ENCODE measurements around the gene C1orf35. TPM values are rescaled to one million over a fixed set of nuclear protein-coding genes. Genes with fewer than 3 reads are reported as not detected.

Gene C1orf35
- total RNA-seq, 1 donor from 2014 or later = 20.2 TPM

DNA sequence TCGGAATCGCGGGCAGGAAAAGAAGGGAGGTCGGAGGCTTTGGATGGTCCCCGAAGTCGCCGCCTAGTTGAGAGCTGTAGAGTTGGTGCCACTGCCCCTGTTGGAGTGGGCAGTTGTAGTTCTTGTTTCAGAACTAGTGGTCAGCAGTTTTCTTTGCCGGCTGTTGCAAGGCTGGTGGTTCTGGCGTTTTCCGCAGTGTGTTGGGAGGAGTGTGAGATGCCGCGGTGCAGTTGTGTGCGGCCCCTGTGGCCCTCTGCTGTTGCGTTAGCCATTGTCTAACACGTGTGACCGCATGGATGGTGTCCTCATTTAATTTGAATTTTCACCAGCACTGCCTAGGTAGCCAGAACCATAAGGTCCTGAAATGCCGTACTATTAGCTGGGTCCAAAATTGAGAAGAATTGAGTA lies 19.2 kb downstream of the C1orf35 start:
- H3K27ac Mint-ChIP-seq = peak overlapping the region; percentile 100
- H3K9me3 Mint-ChIP-seq (ENCODE audit: low read depth) = no peaks in the 10 kb centered on the region
- DNase-seq (ENCODE audit: low spot score, unreplicated experiment) = no peak
- peak overlapping the region; percentile 100 for H3K4me3 Mint-ChIP-seq (ENCODE audit: low read depth)
- TF ChIP-seq, protein P1, sequence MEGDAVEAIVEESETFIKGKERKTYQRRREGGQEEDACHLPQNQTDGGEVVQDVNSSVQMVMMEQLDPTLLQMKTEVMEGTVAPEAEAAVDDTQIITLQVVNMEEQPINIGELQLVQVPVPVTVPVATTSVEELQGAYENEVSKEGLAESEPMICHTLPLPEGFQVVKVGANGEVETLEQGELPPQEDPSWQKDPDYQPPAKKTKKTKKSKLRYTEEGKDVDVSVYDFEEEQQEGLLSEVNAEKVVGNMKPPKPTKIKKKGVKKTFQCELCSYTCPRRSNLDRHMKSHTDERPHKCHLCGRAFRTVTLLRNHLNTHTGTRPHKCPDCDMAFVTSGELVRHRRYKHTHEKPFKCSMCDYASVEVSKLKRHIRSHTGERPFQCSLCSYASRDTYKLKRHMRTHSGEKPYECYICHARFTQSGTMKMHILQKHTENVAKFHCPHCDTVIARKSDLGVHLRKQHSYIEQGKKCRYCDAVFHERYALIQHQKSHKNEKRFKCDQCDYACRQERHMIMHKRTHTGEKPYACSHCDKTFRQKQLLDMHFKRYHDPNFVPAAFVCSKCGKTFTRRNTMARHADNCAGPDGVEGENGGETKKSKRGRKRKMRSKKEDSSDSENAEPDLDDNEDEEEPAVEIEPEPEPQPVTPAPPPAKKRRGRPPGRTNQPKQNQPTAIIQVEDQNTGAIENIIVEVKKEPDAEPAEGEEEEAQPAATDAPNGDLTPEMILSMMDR (IDR thresholded peaks at IDR 0.05; ENCODE audit: unreplicated experiment) = no peak
- H3K27me3 Mint-ChIP-seq = no peaks in the 10 kb centered on the region
- H3K4me1 Mint-ChIP-seq (ENCODE audit: low read depth) = peaks cover 47% of the 10 kb centered on the region
- H3K36me3 Mint-ChIP-seq (ENCODE audit: insufficient read depth) = peaks cover 7% of the 10 kb centered on the region

DNA sequence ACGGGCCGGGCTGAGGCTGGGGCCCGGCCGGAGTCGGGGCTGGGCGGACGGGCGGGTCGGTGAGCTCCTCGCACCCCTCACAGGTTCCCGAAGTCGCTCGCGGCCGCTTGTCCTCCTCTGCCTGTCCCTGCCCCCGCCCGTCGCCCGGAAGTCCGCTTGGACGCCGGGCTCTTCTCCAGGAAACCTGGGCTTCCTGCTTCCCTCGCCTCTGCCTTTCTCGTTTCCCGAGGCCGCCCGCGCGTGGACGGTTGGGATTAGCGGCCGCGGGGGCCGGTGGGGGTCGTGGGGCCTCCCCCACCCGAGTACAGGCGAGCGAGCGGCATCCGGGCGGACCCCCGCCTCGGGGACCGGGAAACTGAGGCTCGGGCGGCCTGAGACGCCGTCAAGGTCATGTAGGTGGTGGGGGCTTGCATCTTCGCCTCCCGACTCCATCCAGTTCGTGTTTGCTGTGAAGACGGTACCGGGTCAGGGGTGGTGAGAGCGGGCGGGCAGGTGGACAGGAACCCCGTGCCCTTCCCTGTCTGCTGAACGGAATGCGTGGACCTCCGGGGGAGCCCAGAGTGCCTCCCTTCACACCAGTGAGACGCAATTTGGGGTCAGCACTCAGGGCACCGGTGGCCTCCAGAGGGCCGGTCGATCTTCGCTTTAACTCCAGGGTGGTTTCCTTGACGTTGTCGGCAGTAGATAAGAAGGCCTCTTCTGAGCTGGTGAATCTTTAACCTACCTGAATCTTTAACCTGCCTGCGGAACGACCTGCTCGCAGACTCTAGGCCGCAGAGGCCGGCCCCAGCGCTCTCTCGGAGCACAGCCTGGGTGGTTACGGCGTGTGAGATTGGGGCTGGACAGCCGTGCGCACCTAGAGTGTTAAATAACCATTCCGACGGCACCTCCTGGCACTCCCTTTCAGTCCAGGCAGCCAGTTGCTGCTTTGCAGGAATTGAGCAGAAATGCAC lies 19.9 kb downstream of the C1orf35 start:
- H3K9me3 Mint-ChIP-seq (ENCODE audit: low read depth) = no peaks in the 10 kb centered on the region
- H3K4me1 Mint-ChIP-seq (ENCODE audit: low read depth) = peaks cover 42% of the 10 kb centered on the region
- peak overlapping the region; percentile 100 for H3K4me3 Mint-ChIP-seq (ENCODE audit: low read depth)
- TF ChIP-seq, protein P1 (IDR thresholded peaks at IDR 0.05; ENCODE audit: unreplicated experiment) = no peak
- H3K27ac Mint-ChIP-seq = peak overlapping the region; percentile 100
- H3K36me3 Mint-ChIP-seq (ENCODE audit: insufficient read depth) = peaks cover 4% of the 10 kb centered on the region
- peak; percentile 56 for DNase-seq (ENCODE audit: low spot score, unreplicated experiment)
- no peaks in the 10 kb centered on the region for H3K27me3 Mint-ChIP-seq

DNA sequence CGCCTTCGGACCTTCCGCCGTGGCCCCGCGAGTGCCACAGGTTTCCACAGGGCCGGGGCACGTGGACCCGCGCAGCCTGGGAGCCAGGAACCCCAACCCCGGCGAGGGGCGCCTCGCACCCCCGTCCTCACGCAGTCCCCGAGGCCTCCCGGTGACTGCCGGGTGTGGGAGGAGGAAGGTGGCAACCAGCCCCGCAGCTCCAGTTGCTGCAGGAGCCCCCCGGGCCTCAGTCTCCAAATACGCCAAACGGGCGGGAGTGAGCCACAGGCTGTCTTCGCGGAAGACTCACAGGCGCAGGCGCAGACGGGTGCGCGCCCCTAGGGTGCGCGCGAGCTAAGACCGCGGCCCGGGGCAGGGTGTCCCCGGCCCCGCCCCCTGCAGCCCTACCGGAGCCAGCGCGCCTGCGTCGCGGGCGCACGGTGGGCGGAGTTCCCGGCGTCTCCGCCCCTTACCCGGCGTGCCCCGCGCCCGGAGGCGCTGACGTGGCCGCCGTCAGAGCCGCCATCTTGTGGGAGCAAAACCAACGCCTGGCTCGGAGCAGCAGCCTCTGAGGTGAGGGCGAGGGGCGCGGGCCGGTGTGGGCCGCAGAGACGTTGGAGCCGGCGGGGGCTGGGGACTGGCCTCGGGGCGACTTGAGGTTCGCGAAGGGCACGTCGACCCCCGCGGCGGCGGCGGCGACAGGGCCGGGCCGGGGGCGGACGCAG lies 20.8 kb downstream of the C1orf35 start, which contains the start of gene ARF1:
Gene ARF1 (plus strand): TSS at position 495 of the 704 bp plus-strand sequence. CDS start 14,407 bp downstream, outside the sequence.
- Mint-ChIP-seq H3K27ac (peak within 1 kb of the TSS; percentile 100), H3K36me3 (ENCODE audit: insufficient read depth) (peaks cover 3% of the 10 kb centered on the region), H3K9me3 (ENCODE audit: low read depth) (no peaks in the 10 kb centered on the region), H3K4me1 (ENCODE audit: low read depth) (peaks cover 34% of the 10 kb centered on the region), H3K27me3 (peaks cover under 1% of the 10 kb centered on the region), H3K4me3 (ENCODE audit: low read depth) (peak within 1 kb of the TSS; percentile 100)
- peak; percentile 94 for DNase-seq (ENCODE audit: low spot score, unreplicated experiment)
- TF ChIP-seq, protein P1 (IDR thresholded peaks at IDR 0.05; ENCODE audit: unreplicated experiment) = no peak

DNA sequence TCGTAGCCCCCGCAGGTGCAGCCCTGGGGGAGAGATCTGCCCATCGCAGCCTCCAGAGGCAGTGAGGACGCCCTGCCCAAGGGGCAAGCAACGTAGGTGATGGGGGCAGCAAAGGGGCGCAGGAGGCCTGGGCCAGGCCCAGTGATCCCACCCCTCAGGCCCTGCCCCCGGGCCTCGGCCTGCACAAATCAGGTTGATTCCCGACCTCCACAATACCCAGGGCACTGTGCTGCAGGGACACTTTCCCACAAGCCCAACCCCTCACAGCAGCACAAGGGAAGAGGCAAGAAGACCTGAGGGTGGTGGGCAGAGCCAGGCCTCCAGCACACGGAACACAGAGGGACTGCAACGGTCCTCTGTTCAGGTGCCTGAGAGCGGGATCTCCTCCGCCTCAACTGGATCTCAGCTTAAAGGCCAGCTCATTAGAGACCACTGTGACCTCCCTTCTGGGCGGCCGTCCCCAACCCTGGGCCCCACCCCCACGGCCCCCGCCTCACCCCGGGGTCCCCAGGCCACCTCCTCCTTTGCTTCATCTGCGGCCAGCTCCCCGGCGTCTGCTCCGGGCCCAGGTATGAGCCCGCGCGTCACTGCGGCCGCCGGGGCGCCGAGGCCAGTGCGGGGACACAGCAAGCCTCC lies 21.4 kb downstream of the C1orf35 start:
- H3K9me3 Mint-ChIP-seq (ENCODE audit: low read depth) = no peaks in the 10 kb centered on the region
- H3K4me3 Mint-ChIP-seq (ENCODE audit: low read depth) = peak overlapping the region; percentile 74
- TF ChIP-seq, protein P1 (IDR thresholded peaks at IDR 0.05; ENCODE audit: unreplicated experiment) = no peak
- H3K27ac Mint-ChIP-seq = peak overlapping the region; percentile 79
- DNase-seq (ENCODE audit: low spot score, unreplicated experiment) = peak; percentile 27
- peaks cover 30% of the 10 kb centered on the region for H3K4me1 Mint-ChIP-seq (ENCODE audit: low read depth)
- peaks cover 3% of the 10 kb centered on the region for H3K27me3 Mint-ChIP-seq
- H3K36me3 Mint-ChIP-seq (ENCODE audit: insufficient read depth) = peaks cover 3% of the 10 kb centered on the region

DNA sequence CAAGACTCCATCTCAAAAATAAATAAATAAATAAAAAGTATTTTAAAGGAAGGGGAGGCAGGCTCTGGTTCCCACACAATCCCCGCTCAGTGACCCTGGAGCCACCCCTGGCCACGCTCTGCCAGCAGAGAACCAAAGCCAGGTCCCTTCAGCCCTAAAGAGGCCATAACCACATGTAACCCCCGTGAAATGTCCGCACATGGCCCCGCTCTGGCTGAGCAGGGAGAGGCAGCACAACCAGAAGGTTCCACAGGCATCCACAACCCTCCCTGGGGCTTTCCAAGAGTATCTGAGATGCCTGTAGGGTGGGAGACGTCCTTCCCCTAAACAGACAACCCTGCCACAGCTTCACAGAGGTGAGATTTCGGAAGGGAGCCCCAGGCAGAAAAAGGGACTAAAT lies 22.0 kb downstream of the C1orf35 start:
- Mint-ChIP-seq H3K4me1 (ENCODE audit: low read depth) (peaks cover 26% of the 10 kb centered on the region), H3K27me3 (peaks cover 3% of the 10 kb centered on the region), H3K9me3 (ENCODE audit: low read depth) (no peaks in the 10 kb centered on the region), H3K27ac (peak overlapping the region; percentile 20), H3K4me3 (ENCODE audit: low read depth) (peak overlapping the region; percentile 74), H3K36me3 (ENCODE audit: insufficient read depth) (peaks cover 3% of the 10 kb centered on the region)
- TF ChIP-seq, protein P1 (IDR thresholded peaks at IDR 0.05; ENCODE audit: unreplicated experiment) = no peak
- no peak for DNase-seq (ENCODE audit: low spot score, unreplicated experiment)

Measured in progenitor cell of endocrine pancreas (in vitro differentiated cells).